NCI-H187 (cell line): ENCODE measurements around the gene SCN4A.
"Not testable (repeated sequence)": the region's sequence is repeated elsewhere in the genome, so short reads cannot be mapped to it uniquely, and the experiment has no call there.

ENCODE experiments used
- DNase-seq, 2 experiments: peaks; one replicate each; lab custom pipeline; 2025; lab: John Stamatoyannopoulos, UW

Gene SCN4A

DNA sequence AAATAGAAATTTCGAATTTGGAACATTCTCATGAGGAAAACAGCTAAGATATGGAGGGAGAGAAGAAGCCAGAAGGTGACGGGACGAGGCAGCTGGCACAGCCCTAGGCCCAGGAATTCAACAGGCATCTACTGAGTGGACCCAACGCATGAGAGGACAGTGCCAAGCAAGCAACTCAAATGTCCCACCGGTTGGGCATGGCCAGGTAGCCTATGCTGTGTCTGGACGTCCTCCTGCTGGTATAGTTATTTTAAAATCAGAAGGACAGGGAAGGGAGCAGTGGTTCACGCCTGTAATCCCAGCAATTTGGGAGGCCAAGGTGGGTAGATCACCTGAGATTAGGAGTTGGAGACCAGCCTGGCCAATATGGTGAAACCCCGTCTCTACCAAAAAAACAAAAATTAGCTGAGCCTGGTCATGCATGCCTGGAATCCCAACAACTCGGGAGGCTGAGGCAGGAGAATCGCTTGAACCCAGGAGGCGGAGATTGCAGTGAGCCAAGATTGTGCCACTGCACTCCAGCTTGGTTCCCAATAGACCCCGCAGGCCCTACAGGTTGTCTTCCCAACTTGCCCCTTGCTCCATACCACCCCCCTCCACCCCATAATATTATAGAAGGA, 56.0 kb downstream of the SCN4A start:
- no peak for DNase-seq

DNA sequence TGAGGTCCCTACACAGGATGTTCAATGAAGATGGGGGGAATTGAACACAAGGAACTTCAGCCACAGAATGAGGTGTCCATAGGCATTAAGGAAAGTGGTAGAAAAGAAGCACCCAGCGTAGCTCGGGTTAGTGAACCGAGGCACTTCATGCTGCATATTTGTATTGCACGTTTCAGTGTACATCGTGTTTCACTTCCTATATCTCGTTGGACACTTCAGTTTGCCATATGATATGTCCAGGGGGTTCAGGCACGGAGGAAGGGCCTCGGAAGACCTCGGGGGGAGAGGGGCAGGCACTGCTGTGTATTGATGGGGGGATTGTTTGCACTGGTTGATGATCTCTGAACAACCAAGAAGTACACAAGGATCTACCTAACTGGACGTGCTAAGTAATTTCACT, 57.0 kb downstream of the SCN4A start:
- not testable (repeated sequence) for DNase-seq

DNA sequence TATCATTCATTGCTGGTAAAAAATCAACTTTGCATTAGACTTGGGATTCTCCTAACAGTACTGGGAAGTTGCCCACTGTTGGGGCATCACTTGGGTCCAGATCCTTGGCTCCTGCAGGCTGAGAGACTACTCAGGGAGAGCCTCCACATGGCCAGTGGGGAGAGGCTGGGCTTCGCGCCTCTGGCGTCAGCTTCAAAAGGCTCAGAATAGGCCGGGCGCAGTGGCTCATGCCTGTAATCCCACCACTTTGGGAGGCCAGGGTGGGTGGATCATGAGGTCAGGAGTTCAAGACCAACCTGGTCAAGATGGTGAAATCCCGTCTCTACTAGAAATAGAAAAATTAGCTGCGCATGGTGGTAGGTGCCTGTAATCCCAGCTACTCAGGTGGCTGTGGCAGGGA, 58.2 kb downstream of the SCN4A start:
- DNase-seq: no peak

DNA sequence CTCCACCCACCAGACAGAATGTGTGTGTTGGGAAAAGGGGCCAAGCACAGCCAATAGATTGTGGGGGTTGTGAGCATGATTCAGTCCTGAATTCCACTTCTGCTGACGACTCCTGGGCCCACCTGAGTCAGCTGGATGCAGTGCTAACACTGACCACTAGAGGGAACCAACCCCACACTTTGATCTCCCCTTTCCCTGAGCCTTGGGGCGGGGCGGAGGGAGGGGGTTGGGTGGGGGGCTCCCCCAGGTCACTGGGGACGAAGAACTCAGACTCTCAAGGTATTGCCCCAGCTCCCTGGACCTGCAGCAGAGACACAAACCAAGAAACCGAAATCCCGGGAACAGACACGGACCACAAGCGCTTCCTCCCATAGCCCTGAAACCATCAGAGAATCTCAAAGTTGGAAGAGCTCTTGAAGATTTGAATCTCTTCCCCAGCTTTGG, 61.0 kb downstream of the SCN4A start:
- no peak for DNase-seq

DNA sequence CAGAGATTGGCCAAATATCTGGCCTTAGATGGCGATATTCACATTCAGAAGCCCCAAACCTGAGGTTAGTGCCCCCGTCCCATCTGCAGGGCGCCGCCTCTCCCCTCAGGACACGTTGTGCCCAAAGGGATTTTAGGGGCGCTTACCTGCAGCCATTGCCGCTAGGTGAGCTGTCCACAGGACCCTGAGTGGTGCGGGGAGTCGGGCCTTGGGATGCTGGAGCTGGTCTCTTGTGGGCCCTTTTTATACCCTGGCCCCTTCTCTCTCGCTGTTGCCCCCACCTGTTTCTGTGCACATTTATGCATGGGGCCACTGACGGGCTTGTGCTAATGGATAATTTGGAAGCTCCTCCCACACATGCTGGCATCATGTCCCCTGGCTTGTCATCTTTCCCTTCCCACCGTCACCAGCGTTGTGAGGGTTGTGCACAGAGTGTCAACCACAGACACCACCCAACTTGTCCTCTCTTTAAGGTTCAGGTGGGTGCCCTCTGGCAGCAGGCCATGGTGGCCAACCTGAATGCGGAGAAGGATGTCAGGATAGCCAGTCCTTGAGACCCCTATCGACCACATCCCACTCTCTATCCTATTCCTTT, 61.6 kb downstream of the SCN4A start, which contains the start of gene CSHL1:
Gene CSHL1 (minus strand): TSS at position 218 of the 595 bp plus-strand sequence. CDS start 62 bp downstream, at position 156.
- DNase-seq: no peak

DNA sequence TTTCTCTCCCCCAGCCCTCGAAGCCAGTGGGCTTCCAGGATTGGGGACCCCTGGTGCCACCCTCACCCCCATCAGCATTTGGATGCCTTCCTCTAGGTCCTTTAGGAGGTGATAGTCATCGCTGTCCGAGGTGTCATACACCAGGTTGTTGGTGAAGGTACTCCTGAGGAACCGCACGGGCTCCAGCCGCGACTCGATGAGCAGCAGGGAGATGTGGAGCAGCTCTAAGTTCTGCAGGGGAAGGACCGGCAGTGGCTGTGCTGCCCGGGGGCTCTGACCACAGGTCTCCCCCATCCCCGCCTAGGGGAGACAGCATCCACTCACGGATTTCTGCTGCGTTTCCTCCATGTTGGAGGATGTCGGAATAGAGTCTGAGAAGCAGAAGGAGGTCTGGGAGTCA, 62.6 kb downstream of the SCN4A start:
- DNase-seq: no peak

DNA sequence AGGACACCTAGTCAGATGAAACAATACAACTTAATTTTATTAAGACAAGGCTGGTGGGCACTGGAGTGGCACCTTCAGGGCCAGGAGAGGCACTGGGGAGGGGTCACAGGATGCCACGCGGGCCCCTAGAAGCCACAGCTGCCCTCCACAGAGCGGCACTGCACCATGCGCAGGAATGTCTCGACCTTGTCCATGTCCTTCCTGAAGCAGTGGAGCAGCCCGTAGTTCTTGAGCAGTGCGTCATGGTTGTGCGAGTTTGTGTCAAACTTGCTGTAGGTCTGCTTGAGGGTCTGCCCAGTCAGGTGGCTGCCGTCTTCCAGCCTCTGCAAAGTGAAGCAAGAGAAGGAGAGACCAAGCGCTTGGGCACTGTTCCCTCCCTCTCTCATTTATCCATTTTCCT, 63.1 kb downstream of the SCN4A start:
- not testable (repeated sequence) for DNase-seq

DNA sequence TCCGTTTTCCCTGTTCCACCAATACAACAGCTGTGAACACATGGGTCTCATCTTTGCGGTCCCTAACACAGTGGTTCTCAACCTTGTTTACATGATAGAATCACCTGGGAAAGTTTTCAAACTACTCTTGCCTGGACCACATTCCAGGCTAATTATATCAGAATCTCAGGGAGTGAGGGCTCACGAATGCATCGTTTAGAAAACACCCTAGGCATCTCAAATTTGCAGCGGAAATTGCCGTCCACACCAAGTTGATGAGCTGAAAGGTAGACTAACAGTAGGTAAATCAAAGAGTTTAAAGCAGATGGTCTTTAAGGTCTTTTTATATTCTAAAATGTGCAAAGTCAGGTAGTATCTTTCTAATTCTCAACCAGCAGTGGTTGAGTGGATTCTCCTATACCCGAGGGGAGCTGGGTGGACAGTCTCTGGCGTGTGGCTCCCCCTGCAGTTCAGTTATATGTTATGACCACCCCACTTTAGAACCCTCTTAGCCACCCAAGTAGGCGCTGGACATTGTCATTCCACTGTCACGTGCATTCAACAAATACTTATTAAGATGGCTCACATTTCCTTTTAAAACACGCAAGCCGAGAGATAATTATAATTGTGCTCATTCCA, 65.4 kb downstream of the SCN4A start:
- DNase-seq: not testable (repeated sequence)

DNA sequence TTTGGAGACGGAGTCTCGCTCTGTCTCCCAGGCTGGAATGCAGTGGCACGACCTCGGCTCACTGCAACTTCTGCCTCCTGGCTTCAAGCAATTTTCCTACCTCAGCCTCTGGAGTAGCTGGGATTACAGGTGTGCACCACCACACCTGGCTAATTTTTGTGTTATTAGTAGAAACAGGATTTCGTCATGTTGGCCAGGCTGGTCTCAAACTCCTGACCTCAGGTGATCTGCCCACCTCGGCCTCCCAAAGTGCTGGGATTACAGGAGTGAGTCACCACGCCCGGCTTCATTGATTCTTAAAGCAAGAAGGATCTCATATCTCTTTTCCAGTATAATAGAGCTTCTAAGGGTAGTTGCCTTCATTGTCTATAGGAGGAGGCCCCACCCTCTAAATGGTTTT, 67.9 kb downstream of the SCN4A start:
- DNase-seq: not testable (repeated sequence)

DNA sequence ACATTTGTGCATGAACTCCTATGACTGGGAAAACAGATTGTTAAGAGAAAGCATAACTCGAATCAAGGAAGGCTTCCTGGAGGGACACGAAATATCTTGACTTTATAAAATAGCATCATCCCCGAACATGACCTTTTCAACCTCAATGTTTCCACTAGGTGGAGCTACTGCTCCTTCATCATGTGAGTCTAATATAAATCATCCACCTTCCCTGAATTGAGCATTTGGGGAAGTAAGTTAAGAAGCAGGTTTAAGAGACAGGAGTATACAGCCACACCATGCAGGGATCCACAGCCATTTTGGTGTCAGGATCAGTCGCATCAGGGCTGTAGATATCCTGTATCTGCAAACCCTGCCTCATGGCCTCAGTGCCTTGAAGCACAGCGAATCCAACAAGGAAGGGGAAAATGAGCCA, 68.9 kb downstream of the SCN4A start:
- DNase-seq: not testable (repeated sequence)

DNA sequence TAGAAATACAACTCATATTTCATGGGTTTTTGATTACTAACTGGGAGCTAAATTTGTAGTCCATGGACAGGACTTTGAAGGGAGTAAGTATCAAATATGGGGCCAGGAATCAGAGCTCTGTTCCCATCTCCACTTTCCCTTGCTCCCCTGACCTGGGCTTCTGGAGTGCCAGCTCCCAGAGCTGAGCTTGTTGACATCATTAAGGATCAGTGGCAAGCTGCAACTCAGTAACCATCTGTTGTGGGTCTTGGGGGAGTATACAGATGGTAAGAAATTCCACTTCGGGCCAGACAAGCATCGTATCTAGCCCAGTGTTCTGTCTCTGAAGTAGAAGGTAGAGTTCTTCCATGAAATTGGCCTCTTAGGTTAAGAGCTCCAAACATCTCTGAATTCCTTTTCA, 70.7 kb downstream of the SCN4A start:
- not testable (repeated sequence) for DNase-seq

DNA sequence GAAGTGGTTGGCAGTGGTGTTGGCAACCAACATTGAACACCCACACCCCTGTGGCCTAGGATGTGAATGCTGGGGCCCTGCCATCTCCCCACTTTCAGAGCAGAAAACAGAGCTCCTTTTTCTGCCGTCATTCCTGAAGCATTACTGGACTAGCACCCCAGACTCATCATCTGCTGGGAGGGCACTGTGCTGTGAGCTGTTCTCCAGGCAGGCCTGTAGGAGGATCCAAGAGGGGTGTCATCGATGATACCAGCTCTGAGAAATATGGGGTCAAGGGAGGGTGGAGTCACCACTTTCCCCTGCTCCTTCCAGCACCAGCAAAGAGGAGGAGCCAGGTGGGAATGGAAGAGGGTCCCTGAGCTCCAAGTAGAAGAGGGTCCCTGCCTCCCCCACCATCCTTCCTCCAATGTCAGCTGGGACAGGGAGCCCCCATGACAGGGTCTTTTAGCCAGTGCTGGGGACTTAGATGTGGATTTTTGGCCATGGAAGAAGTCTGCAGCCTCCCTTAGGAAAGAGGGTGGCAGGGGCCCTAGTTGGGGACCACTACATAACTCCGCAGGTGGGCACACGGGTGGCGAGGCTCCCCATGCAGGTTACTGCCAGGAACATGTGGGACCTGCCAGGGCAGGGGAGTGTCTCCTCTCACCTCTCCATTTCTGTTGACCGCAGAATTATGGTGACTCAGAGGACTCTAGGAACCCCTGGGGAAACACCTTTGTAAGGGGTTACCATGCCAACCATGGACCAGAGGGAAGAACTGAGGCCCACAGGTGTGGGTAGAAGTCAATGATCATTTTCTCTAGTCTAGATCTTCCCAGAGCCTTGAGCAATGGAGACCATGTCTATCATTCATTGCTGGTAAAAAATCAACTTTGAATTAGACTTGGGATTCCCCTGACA, 73.6 kb downstream of the SCN4A start:
- DNase-seq: not testable (repeated sequence)

DNA sequence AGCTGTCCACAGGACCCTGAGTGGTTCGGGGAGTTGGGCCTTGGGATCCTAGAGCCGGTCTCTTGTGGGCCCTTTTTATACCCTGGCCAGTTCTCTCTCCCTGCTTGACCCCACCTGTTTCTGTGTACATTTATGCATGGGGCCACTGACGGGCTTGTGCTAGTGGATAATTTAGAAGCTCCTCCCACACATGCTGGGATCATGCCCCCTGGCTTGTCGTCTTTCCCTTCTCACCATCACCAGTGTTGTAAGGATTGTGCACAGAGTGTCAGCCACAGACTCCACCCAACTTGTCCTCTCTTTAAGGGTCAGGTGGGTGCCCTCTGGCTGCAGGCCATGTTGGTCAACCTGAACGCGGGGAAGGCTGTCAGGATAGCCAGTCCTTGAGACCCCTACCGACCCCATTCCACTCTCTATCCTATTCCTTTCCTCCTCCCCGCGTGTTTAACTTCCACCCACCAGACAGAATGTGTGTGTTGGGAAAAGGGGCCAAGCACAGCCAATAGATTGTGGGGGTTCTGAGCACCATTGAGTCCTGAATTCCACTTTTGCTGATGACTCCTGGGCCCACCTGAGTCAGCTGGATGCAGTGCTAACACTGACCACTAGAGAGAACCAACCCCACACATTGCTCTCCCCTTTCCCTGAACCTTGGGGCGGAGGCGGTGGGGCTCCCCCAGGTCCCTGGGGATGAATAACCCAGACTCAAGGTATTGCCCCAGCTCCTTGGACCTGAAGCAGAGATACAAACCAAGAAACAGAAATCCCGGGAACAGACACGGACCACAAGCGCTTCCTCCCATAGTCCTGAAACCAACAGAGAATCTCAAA, 76.0 kb downstream of the SCN4A start, which contains the start of gene CSH1:
Gene CSH1 (minus strand): TSS at position 51 of the 831 bp plus-strand sequence. CDS start 63 bp downstream, outside the sequence.
- not testable (repeated sequence) for DNase-seq

DNA sequence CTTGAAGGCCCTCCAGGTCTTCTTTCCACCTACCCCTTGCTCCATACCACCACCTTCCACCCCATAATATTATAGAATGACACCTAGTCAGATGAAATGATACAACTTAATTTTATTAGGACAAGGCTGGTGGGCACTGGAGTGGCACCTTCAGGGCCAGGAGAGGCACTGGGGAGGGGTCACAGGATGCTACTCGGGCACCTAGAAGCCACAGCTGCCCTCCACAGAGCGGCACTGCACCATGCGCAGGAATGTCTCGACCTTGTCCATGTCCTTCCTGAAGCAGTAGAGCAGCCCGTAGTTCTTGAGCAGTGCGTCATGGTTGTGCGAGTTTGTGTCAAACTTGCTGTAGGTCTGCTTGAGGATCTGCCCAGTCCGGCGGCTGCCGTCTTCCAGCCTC, 77.9 kb downstream of the SCN4A start:
- DNase-seq: not testable (repeated sequence)

DNA sequence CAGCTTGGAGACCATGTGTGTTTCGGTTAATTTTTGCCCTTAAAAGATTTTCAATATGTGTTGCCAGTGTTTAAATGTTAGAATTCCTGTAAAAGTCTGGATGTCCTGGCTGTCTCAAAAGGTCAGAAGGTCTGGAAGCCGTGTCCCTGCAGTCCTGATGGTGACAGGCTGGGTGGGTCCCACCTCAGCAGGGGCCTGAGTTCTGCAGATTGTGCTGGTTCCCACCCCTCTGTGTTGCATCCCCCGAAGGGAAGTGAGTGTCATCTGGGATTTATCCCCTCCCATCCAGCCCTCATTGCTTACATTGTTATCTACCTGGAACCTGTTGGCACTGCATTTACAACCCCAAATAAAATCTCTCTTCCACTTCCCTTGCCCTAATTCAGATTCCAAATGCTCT, 78.7 kb downstream of the SCN4A start:
- not testable (repeated sequence) for DNase-seq

DNA sequence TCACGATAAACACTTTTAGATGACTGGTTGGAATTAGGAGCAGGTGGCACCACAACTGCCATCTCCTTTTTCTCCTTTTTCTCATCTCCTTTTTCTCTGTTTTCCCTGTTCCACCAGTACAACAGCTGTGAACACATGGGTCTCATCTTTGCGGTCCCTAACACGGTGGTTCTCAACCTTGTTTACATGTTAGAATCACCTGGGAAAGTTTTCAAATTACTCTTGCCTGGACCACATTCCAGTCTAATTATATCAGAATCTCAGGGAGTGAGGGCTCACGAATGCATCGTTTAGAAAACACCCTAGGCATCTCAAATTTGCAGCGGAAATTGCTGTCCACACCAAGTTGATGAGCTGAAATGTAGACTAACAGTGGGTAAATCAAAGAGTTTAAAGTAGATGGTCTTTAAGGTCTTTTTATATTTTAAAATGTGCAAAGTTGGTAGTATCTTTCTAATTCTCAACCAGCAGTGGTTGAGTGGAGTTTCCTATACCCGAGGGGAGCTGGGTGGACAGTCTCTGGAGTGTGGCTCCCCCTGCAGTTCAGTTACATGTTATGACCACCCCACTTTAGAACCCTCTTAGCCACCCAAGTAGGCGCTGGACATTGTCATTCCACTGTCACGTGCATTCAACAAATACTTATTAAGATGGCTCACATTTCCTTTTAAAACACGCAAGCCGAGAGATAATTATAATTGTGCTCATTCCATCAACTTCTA, 80.2 kb downstream of the SCN4A start:
- not testable (repeated sequence) for DNase-seq

DNA sequence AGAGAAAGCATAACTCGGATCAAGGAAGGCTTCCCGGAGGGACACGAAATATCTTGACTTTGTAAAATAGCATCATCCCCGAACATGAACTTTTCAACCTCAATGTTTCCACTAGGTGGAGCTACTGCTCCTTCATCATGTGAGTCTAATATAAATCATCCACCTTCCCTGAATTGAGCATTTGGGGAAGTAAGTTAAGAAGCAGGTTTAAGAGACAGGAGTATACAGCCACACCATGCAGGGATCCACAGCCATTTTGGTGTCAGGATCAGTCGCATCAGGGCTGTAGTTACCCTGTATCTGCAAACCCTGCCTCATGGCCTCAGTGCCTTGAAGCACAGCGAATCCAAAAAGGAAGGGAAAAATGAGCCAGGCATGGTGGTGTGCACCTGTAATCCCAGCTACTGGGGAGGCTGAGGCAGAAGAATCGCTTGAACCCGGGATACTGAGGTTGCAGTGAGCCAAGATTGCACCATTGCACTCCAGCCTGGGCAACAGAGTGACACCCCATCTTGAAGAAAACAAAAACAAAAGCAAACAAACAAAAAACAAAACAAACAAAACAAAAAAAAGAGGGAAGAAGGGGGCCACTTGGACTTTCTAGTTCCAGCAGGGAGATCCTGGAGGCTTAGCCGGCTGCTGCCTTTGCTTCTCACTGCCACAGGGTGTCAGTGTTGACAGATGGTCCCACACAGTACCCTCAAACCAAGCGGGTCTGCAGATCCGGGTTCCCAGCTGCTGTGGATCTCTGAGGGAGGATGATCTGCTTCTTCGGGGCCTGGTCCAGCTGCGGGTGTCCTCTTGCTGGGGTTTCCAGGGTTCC, 83.5 kb downstream of the SCN4A start:
- not testable (repeated sequence) for DNase-seq
